HFFc6 (cell line): ENCODE data around the gene BNC1. TPM values are rescaled to one million over a fixed set of nuclear protein-coding genes. Genes with fewer than 3 reads are reported as not detected.
"Not testable (repeated sequence)": the region's sequence is repeated elsewhere in the genome, so short reads cannot be mapped to it uniquely, and the experiment has no call there.

Source experiments
- DNase-seq: peaks from one replicate; pipeline ENCODE4 v3.0.0-alpha.2; 2018
- H3K27ac Mint-ChIP-seq: 2 replicates; pipeline ENCODE4 v1.8.0; 2020; ENCODE audit warnings: mild to moderate bottlenecking, mixed read lengths
- H3K27me3 Mint-ChIP-seq: 2 replicates; pipeline ENCODE4 v1.8.0; 2021; ENCODE audit warnings: mild to moderate bottlenecking, moderate library complexity, mixed read lengths; ENCODE audit not compliant: insufficient read depth
- H3K36me3 Mint-ChIP-seq: 2 replicates; pipeline ENCODE4 v1.8.0; 2021; ENCODE audit warnings: low read depth, mixed read lengths
- H3K4me1 Mint-ChIP-seq: 2 replicates; pipeline ENCODE4 v1.8.0; 2020; ENCODE audit warnings: low read depth, mixed read lengths
- H3K4me3 Mint-ChIP-seq: 2 replicates; pipeline ENCODE4 v1.8.0; 2020; ENCODE audit warnings: mild to moderate bottlenecking, moderate library complexity, mixed read lengths
- H3K9me3 Mint-ChIP-seq: 2 replicates; pipeline ENCODE4 v1.8.0; 2020; ENCODE audit warnings: mild to moderate bottlenecking, mixed read lengths
- total RNA-seq, 6 experiments: library from RNA; stranded (reverse); fragmentation: NEBNext Ultra II Directional; extraction: Animal tissue kit (Norgen Biotek cat#: 25700); gene quantifications; 2 replicates in 1 of 6; 3 replicates in 5 of 6; pipeline ENCODE4 v1.2.3, GENCODE V29; 2021
- TF ChIP-seq, protein P1 (sequence below): fragments of 200-600 bp; sonication (generic); IDR thresholded peaks from 2 replicates; pipeline ENCODE4 v1.5.0; 2021; ENCODE audit warnings: antibody characterized with exemption, mild to moderate bottlenecking

BNC1 gene
- total RNA-seq, 6 experiments from 2014 or later = 8.8 to 17.5 (median 14.0) TPM

DNA sequence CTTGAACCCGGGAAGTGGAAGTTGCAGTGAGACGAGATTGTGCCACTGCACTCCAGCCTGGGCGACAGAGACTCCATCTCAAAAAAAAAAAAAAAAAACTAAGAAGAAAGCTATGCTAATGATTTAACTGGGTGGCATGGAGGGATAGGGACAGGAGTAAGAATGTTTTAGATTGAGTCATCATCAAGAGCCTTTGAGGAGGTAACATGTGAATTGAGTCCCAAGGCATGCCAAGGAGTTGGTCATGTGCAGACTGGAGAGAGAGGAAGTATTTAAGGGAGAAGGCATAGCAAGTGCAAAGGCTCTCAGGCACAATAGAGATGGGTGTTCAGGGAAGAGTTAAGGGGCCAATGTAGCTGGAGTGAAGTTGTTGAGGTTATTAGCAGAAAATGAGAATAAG is 9.1 kb downstream of the BNC1 start:
- DNase-seq = peak; percentile 53
- H3K36me3 Mint-ChIP-seq = peaks cover 39% of the 10 kb centered on the region
- TF ChIP-seq, protein P1, sequence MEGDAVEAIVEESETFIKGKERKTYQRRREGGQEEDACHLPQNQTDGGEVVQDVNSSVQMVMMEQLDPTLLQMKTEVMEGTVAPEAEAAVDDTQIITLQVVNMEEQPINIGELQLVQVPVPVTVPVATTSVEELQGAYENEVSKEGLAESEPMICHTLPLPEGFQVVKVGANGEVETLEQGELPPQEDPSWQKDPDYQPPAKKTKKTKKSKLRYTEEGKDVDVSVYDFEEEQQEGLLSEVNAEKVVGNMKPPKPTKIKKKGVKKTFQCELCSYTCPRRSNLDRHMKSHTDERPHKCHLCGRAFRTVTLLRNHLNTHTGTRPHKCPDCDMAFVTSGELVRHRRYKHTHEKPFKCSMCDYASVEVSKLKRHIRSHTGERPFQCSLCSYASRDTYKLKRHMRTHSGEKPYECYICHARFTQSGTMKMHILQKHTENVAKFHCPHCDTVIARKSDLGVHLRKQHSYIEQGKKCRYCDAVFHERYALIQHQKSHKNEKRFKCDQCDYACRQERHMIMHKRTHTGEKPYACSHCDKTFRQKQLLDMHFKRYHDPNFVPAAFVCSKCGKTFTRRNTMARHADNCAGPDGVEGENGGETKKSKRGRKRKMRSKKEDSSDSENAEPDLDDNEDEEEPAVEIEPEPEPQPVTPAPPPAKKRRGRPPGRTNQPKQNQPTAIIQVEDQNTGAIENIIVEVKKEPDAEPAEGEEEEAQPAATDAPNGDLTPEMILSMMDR = no peak
- H3K4me3 Mint-ChIP-seq = no peak overlapping the region
- H3K9me3 Mint-ChIP-seq = no peaks in the 10 kb centered on the region; the same call in 1 of the 2 replicates
- peak overlapping the region; percentile 63 for H3K27ac Mint-ChIP-seq
- H3K4me1 Mint-ChIP-seq = peaks cover 50% of the 10 kb centered on the region
- H3K27me3 Mint-ChIP-seq = no peaks in the 10 kb centered on the region; the same call in 1 of the 2 replicates

DNA sequence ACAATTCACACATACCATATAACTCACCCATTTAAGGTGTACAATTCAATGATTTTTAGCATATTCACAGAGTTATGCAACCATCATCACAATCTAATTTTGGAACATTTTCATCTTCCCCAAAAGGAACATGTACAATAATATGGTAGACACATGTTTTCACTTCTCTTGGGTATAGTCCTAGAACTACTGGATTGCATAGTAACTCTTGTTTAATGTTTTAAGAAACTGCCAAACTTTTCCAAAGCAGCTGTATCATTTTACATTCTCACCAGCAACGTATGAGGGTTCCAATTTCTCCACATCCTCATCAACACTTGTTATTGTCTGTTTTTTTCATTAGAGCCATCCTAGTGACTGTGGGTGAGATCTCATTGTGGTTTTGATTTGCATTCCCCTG is 14.3 kb downstream of the BNC1 start:
- no peak for DNase-seq
- Mint-ChIP-seq H3K4me1 (peaks cover 7% of the 10 kb centered on the region), H3K9me3 (no peaks in the 10 kb centered on the region; the same call in 1 of the 2 replicates), H3K27me3 (no peaks in the 10 kb centered on the region), H3K27ac (no peak overlapping the region), H3K36me3 (peaks cover 25% of the 10 kb centered on the region), H3K4me3 (no peak overlapping the region)
- TF ChIP-seq, protein P1 = no peak

DNA sequence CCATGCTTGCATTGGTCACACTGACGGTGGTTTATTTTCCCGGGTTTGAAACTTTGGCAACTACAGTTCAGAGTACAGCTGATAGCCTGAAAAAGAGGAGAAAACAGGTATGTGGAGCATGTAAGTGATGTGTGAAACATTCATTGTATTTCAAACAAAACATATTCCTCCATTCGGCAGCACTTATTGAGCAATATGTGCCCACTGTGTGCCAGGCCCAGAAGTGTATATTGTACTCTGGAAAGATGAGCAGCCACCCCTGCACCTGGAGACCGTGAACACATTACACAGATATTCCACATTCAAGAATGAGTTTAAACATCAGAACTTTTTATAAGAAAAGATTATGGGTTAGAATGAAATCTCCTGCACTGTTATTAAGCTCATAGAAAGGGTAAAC is 16.3 kb downstream of the BNC1 start:
- no peak for DNase-seq
- H3K27ac Mint-ChIP-seq = no peak overlapping the region
- TF ChIP-seq, protein P1 = no peak
- H3K4me1 Mint-ChIP-seq = no peaks in the 10 kb centered on the region
- no peak overlapping the region for H3K4me3 Mint-ChIP-seq
- H3K9me3 Mint-ChIP-seq = no peaks in the 10 kb centered on the region
- peaks cover 34% of the 10 kb centered on the region for H3K36me3 Mint-ChIP-seq
- no peaks in the 10 kb centered on the region for H3K27me3 Mint-ChIP-seq

DNA sequence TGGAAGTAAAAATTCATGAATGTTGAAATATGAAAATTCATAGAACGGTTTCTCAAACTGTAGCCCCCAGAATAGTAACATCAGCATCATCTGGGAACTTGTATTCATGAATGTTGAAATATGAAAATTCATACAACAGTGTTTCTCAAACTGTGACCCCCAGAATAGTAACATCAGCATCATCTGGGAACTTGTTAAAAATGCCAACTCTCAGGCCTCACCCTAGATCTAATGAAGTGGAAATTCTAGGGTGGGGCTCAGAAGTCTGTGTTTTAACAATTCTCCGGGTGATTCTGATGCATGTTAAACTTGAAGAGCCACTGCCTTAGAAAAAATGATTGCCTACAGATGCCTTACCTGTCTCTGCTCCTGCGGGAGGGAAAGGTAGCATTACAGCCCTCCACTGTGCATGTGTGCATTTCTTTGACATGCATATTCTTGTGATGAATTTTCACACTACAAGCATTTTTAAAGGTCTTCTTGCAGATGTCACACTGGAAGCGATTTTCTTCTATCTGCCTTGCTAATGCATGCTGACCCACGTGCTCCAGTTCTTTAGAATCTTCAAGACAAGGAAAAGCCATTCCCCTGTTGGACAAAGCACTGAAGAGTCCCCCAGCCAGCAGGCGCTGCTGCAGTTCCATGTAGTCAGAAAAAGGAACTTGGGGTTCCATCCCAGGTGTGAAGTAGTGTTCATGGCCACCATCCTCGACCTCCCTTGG is 21.7 kb downstream of the BNC1 start:
- Mint-ChIP-seq H3K27ac (no peak overlapping the region), H3K27me3 (no peaks in the 10 kb centered on the region), H3K36me3 (peaks cover 47% of the 10 kb centered on the region), H3K4me3 (no peak overlapping the region), H3K4me1 (no peaks in the 10 kb centered on the region), H3K9me3 (no peaks in the 10 kb centered on the region)
- no peak for DNase-seq
- TF ChIP-seq, protein P1 = no peak

DNA sequence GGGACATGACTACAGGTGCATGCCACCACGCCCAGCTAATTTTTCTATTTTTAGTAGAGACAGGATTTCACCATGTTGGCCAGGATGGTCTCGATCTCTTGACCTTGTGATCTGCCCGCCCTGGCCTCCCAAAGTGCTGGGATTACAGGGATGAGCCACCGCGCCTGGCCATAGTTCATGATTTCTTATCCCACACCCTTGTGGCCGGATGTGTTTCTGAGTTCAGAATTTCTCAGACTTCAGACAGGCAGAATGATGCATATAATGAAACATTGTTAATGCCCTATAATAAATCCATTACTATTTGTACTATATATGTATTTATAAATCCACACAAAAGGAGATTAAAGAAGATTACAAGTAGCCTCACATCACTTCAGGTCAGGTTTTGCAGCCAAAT is 22.3 kb downstream of the BNC1 start:
- not testable (repeated sequence) for H3K27ac Mint-ChIP-seq

DNA sequence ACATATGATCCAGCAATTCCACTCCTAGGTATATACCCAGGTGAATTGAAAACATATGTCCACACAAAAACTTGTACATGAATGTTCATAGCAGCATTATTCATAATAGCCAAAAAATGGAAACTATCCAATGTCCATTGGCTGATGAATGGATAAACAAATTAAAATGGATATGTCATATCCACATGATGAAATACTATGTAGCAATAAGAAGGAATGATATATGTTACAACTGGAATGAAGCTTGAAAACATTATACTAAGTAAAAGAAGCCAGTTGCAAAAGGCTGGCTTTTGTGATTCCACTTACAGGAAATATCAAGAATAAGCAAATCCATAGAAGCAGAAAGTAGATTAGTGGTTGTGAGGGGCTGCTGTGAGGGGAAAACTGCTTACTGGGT is 33.7 kb downstream of the BNC1 start:
- no peaks in the 10 kb centered on the region for H3K4me1 Mint-ChIP-seq
- H3K27me3 Mint-ChIP-seq = peaks cover 3% of the 10 kb centered on the region
- no peak for DNase-seq
- no peaks in the 10 kb centered on the region for H3K9me3 Mint-ChIP-seq
- peaks cover 7% of the 10 kb centered on the region; the same call in 1 of the 2 replicates for H3K36me3 Mint-ChIP-seq
- no peak overlapping the region for H3K27ac Mint-ChIP-seq
- no peak overlapping the region for H3K4me3 Mint-ChIP-seq
- TF ChIP-seq, protein P1 = no peak

More for the DNA sequence above, 22.3 kb downstream of the BNC1 start:
- H3K36me3 Mint-ChIP-seq = peaks cover 52% of the 10 kb centered on the region
- not testable (repeated sequence) for H3K4me3 Mint-ChIP-seq, DNase-seq, H3K4me1 Mint-ChIP-seq, H3K9me3 Mint-ChIP-seq, H3K27me3 Mint-ChIP-seq
